H1 (cell line): ENCODE measurements around the gene SLC44A1. TPM values are rescaled to one million over a fixed set of nuclear protein-coding genes. Genes with fewer than 3 reads are reported as not detected.

Experiments
- CTCF ChIA-PET: fragments of 300-600 bp; sonication (Branson Sonifier 250); formaldehyde crosslinking; loops from one replicate; lab custom pipeline; 2021; ENCODE audit not compliant: partially characterized antibody; lab: Charles Lee
- POLR2A ChIA-PET: fragments of 300-600 bp; sonication (Branson Sonifier 250); formaldehyde crosslinking; loops from one replicate; lab custom pipeline; 2021; ENCODE audit warnings: inconsistent platforms; ENCODE audit not compliant: partially characterized antibody; lab: Charles Lee
- DNase-seq, 2 experiments: peaks; one replicate each; pipeline versions ENCODE4 v3.0.0 to v3.0.0-alpha.2; 2010 to 2022; ENCODE audit warnings: low spot score in 2 of 2, low read depth in 1 of 2, mixed read lengths in 1 of 2
- FAIRE-seq: peaks from 2 replicates; lab custom pipeline; 2011; peaks lifted over from hg19 to GRCh38; lab: Jason Lieb, UNC
- H2AFZ ChIP-seq: 2 replicates; pipeline ENCODE4 v1.8.1; 2012; ENCODE audit warnings: low read length, inconsistent platforms
- H2AK5ac ChIP-seq: 2 replicates; pipeline ENCODE4 v1.6.1; 2013; ENCODE audit warnings: low read depth, low read length
- H2BK120ac ChIP-seq: replicated peaks from 2 replicates; pipeline ENCODE3; 2013; ENCODE audit warnings: low read depth, low read length, inconsistent platforms
- H2BK12ac ChIP-seq: 2 replicates; pipeline ENCODE4 v1.6.1; 2013; ENCODE audit warnings: low read depth, low read length
- H2BK15ac ChIP-seq: 2 replicates; pipeline ENCODE4 v1.6.1; 2013; ENCODE audit warnings: low read length
- H2BK20ac ChIP-seq: 2 replicates; pipeline ENCODE4 v1.6.1; 2013; ENCODE audit warnings: low read length
- H2BK5ac ChIP-seq: 2 replicates; pipeline ENCODE4 v1.6.1; 2013; ENCODE audit warnings: low read depth, low read length
- H3K14ac ChIP-seq: 2 replicates; pipeline ENCODE4 v1.6.1; 2013; ENCODE audit warnings: inconsistent platforms; ENCODE audit not compliant: insufficient read length
- H3K18ac ChIP-seq: 2 replicates; pipeline ENCODE4 v1.6.1; 2013; ENCODE audit warnings: low read length; ENCODE audit errors: extremely low read depth
- H3K23ac ChIP-seq: 2 replicates; pipeline ENCODE4 v1.6.1; 2013; ENCODE audit warnings: inconsistent platforms; ENCODE audit not compliant: insufficient read length
- H3K23me2 ChIP-seq: 2 replicates; pipeline ENCODE4 v1.6.1; 2013; ENCODE audit warnings: low read depth, low read length
- H3K27ac ChIP-seq: 2 replicates; pipeline ENCODE4 v1.6.1; 2011; ENCODE audit warnings: low read depth, low read length, inconsistent platforms
- H3K27me3 ChIP-seq, 4 experiments: replicated peaks in 1 of 4; 1 replicate in 1 of 4; 2 replicates in 3 of 4; pipeline versions ENCODE4 v1.6.1 to v1.8.1; 2011 to 2013; ENCODE audit warnings: low read length in 3 of 4, mild to moderate bottlenecking in 3 of 4, inconsistent platforms in 2 of 4, mixed read lengths in 2 of 4, moderate library complexity in 1 of 4; ENCODE audit not compliant: control insufficient read depth in 3 of 4, insufficient read depth in 3 of 4; ENCODE audit errors: extremely low read depth in 1 of 4
- H3K36me3 ChIP-seq, 4 experiments: 2 replicates each; pipeline versions ENCODE4 v1.6.1 to v1.8.1; 2011 to 2013; ENCODE audit warnings: mild to moderate bottlenecking in 4 of 4, low read length in 3 of 4, moderate library complexity in 2 of 4, control low read depth in 1 of 4, inconsistent platforms in 1 of 4; ENCODE audit not compliant: insufficient read depth in 4 of 4, control insufficient read depth in 2 of 4
- H3K4ac ChIP-seq: replicated peaks from 2 replicates; pipeline ENCODE3; 2013; ENCODE audit warnings: low read length, low read depth, mixed read lengths, inconsistent platforms; ENCODE audit not compliant: insufficient read length
- H3K4me1 ChIP-seq, 4 experiments: replicated peaks in 1 of 4; 1 replicate in 1 of 4; 2 replicates in 3 of 4; pipeline versions ENCODE4 v1.6.1 to v1.8.1; 2011 to 2013; ENCODE audit warnings: low read length in 3 of 4, inconsistent platforms in 2 of 4, mixed read lengths in 1 of 4; ENCODE audit not compliant: insufficient read depth in 4 of 4, control insufficient read depth in 3 of 4
- H3K4me2 ChIP-seq, 2 experiments: 2 replicates each; pipeline versions ENCODE4 v1.6.1 to v1.8.1; 2011 to 2013; ENCODE audit warnings: low read depth in 2 of 2, low read length in 2 of 2, control low read depth in 1 of 2, inconsistent platforms in 1 of 2, mild to moderate bottlenecking in 1 of 2; ENCODE audit not compliant: insufficient read depth in 1 of 2
- H3K4me3 ChIP-seq, 4 experiments: fragments of 200-600, 300-600 bp in 1 of 4; sonication (generic), shearing (Covaris generic), sonication (Bioruptor Twin) in 1 of 4; 2 replicates each; pipeline versions ENCODE4 v1.5.1 to v1.8.1; 2011 to 2016; ENCODE audit warnings: low read length in 4 of 4, low read depth in 3 of 4, control low read depth in 2 of 4, inconsistent platforms in 2 of 4, mild to moderate bottlenecking in 2 of 4, mixed read lengths in 1 of 4, moderate library complexity in 1 of 4; ENCODE audit not compliant: insufficient read depth in 2 of 4; ENCODE audit errors: extremely low read depth in 1 of 4
- H3K56ac ChIP-seq: replicated peaks from 2 replicates; pipeline ENCODE3; 2013; ENCODE audit warnings: low read depth, mild to moderate bottlenecking, mixed read lengths, low read length, inconsistent platforms; ENCODE audit not compliant: insufficient read length
- H3K79me1 ChIP-seq: 2 replicates; pipeline ENCODE4 v1.6.1; 2013; ENCODE audit warnings: low read depth, low read length, control low read depth
- H3K79me2 ChIP-seq, 2 experiments: 2 replicates each; pipeline versions ENCODE4 v1.6.1 to v1.8.1; 2012 to 2013; ENCODE audit warnings: low read length in 2 of 2, mild to moderate bottlenecking in 2 of 2, inconsistent platforms in 1 of 2; ENCODE audit not compliant: insufficient read depth in 2 of 2, control insufficient read depth in 1 of 2
- H3K9ac ChIP-seq, 4 experiments: replicated peaks in 1 of 4; 1 replicate in 1 of 4; 2 replicates in 3 of 4; pipeline versions ENCODE4 v1.6.1 to v1.8.1; 2011 to 2013; ENCODE audit warnings: low read depth in 3 of 4, low read length in 3 of 4, control low read depth in 2 of 4, mild to moderate bottlenecking in 2 of 4, moderate library complexity in 2 of 4, inconsistent platforms in 1 of 4; ENCODE audit errors: extremely low read depth in 1 of 4
- H3K9me3 ChIP-seq, 2 experiments: 2 replicates each; pipeline versions ENCODE4 v1.6.1 to v1.8.1; 2012 to 2013; ENCODE audit warnings: mild to moderate bottlenecking in 2 of 2, moderate library complexity in 2 of 2, control low read depth in 1 of 2, inconsistent platforms in 1 of 2, low read depth in 1 of 2, low read length in 1 of 2, mixed read lengths in 1 of 2; ENCODE audit not compliant: insufficient read depth in 2 of 2
- H4K20me1 ChIP-seq, 2 experiments: replicated peaks in 1 of 2; 2 replicates each; pipeline versions ENCODE3 to v1.8.1; 2011 to 2013; ENCODE audit warnings: inconsistent platforms in 2 of 2, low read length in 2 of 2, mild to moderate bottlenecking in 1 of 2; ENCODE audit not compliant: insufficient read depth in 2 of 2, control insufficient read depth in 1 of 2
- H4K5ac ChIP-seq: 2 replicates; pipeline ENCODE4 v1.6.1; 2013; ENCODE audit warnings: low read length, low read depth, mixed read lengths, inconsistent platforms; ENCODE audit not compliant: insufficient read length
- H4K8ac ChIP-seq: 2 replicates; pipeline ENCODE4 v1.8.0; 2013; ENCODE audit warnings: mild to moderate bottlenecking, moderate library complexity, low read length, inconsistent platforms; ENCODE audit not compliant: insufficient read depth; ENCODE audit errors: extremely low read depth
- H4K91ac ChIP-seq: replicated peaks from 2 replicates; pipeline ENCODE3; 2013; ENCODE audit warnings: low read length, mixed read lengths, inconsistent platforms; ENCODE audit not compliant: insufficient read length
- GABPA ChIP-seq: IDR thresholded peaks from 2 replicates; pipeline ENCODE4 v1.6.1; 2011; ENCODE audit warnings: mild to moderate bottlenecking, low read length, moderate library complexity, borderline replicate concordance; ENCODE audit not compliant: insufficient read depth
- RFX5 ChIP-seq: IDR thresholded peaks from 2 replicates; pipeline ENCODE4 v1.6.1; 2011; ENCODE audit warnings: low read depth, low read length, improper control_type of control experiment, borderline replicate concordance
- SP4 ChIP-seq: IDR thresholded peaks from 2 replicates; pipeline ENCODE4 v1.6.1; 2012; ENCODE audit warnings: low read length, inconsistent platforms
- TEAD4 ChIP-seq: IDR thresholded peaks from 2 replicates; pipeline ENCODE4 v1.6.1; 2012; ENCODE audit warnings: low read depth, low read length, inconsistent platforms, mixed read lengths
- WGBS, 2 experiments: shearing (Covaris generic) in 1 of 2; methylation state at CpG; one replicate each; pipeline versions ENCODE4 v1.1.6 to v1.1.7; 2013 to 2015; ENCODE audit warnings: low lambda C conversion rate in 2 of 2, mixed read lengths in 2 of 2, inconsistent platforms in 1 of 2, low coverage in 1 of 2, missing lambda C conversion rate in 1 of 2; ENCODE audit not compliant: insufficient replicate concordance in 2 of 2, insufficient coverage in 1 of 2, insufficient read length in 1 of 2; ENCODE audit errors: extremely low coverage in 1 of 2, missing lambda C conversion rate in 1 of 2; 5-methylcytosine and 5-hydroxymethylcytosine counted together
- polyA plus RNA-seq, 7 experiments: library from polyadenylated mRNA; depleted of rRNA in 3 of 7; stranded (reverse) in 5 of 7; unstranded in 2 of 7; fragments of >200 nt in 5 of 7; fragments of 200-250 nt in 2 of 7; gene quantifications; 1 replicate in 5 of 7; 2 replicates in 1 of 7; 4 replicates in 1 of 7; pipeline versions ENCODE4 v1.2.1 to v1.2.3, GENCODE V29; 2011 to 2013; ENCODE audit warnings: missing spikeins in 2 of 7, mixed read lengths in 2 of 7
- total RNA-seq: library from RNA; stranded (reverse); fragmentation: NEBNext Ultra II Directional; extraction: Animal tissue kit (Norgen Biotek cat#: 25700); gene quantifications from 2 replicates; pipeline ENCODE4 v1.2.1, GENCODE V29; 2021

Gene SLC44A1
- total and polyA plus RNA-seq, 2 of the 8 experiments (the other 6 are each of a cell fraction or from before 2014, with no cell fraction given), result 30.5 to 71.2 TPM

DNA sequence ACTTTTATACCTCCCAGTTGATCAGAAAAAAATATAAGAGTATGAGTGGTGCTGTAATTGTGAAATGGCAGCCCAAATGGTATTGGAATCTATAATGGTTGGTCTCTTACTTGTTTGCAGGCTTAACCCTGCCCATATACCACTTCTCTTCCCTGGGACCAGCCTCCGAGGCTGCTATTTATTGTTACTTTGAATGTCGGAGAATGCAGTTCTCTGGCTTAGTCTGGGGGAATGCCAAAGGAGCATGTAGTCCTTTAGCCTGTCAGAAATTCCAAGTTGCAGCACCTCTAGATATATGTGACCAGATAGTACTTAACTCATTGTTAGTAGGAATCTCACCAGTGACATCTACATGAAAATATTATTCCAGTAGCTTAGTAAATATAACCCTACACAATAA, 47.5 kb downstream of the SLC44A1 start:
- H3K79me2 ChIP-seq, result peaks cover 0 to 85% of the 10 kb centered on the region in 2 experiments; a peak in 3 of 4 replicates
- CTCF ChIA-PET, result interaction anchor here (0.8 to 1.1 kb wide), 2 partner anchors 48 to 124 kb away, joined by 3 read pairs; partner anchors contain the start of gene SLC44A1
- no peaks in the 10 kb centered on the region for H3K9me3 ChIP-seq
- no peak overlapping the region for H2BK120ac ChIP-seq
- peaks cover 2 to 33% (median 16%) of the 10 kb centered on the region in 4 experiments for H3K4me1 ChIP-seq
- FAIRE-seq, result peak; percentile 28
- POLR2A ChIA-PET, result interaction anchor here (1.2 to 3.5 kb wide), 3 partner anchors 11 to 52 kb away, joined by 3 to 16 read pairs (median 4); no protein-coding TSS in a partner anchor
- peak overlapping the region; percentile 9; the same call in 1 of the 2 replicates for H3K27ac ChIP-seq
- no peak overlapping the region for H3K18ac ChIP-seq
- no peak overlapping the region for H2BK15ac ChIP-seq
- H4K20me1 ChIP-seq, result no peaks in the 10 kb centered on the region
- H4K8ac ChIP-seq, result no peak overlapping the region
- no peaks in the 10 kb centered on the region for H3K36me3 ChIP-seq
- no peak overlapping the region for H3K23ac ChIP-seq
- TF ChIP-seq RFX5 (no peak), GABPA (no peak), SP4 (no peak), TEAD4 (0 out of 2 replicates have a peak, but pooled peaks have one; percentile 26)
- TF ChIP-seq, all 59 proteins: peak for 1
- Histone ChIP-seq H2BK5ac (no peak overlapping the region), H3K23me2 (no peaks in the 10 kb centered on the region), H3K4me2 (no peak overlapping the region), H2AFZ (no peak overlapping the region), H3K27me3 (no peaks in the 10 kb centered on the region), H2BK20ac (no peak overlapping the region), H4K5ac (no peak overlapping the region), H2AK5ac (no peak overlapping the region), H3K4ac (no peak overlapping the region), H3K9ac (no peak overlapping the region), H3K79me1 (no peaks in the 10 kb centered on the region), H3K4me3 (no peak overlapping the region), H3K14ac (no peak overlapping the region), H3K56ac (no peak overlapping the region), H2BK12ac (no peak overlapping the region), H4K91ac (no peak overlapping the region)
- WGBS, 2 experiments, result 56% methylated on average over 2 of the region's 2 CpGs; no CpG with 5 or more reads in 1 of the 2 experiments
- no peak for DNase-seq
